Gastrocnemius medialis (tissue), 4 donors: Measurements from ENCODE around the gene MS4A10. TPM values are rescaled to one million over a fixed set of nuclear protein-coding genes. Genes with fewer than 3 reads are reported as not detected.

ENCODE experiments used
- ATAC-seq, 2 donors: fragments of 150-250 bp; one replicate each; pipeline ENCODE4 v1.9.1; 2016
- DNase-seq, 2 donors: peaks; one replicate each; pipeline ENCODE4 v3.0.0-alpha.2; 2019
- H3K27ac ChIP-seq, 4 donors: fragments of 200-600 bp; sonication (generic); 1 replicate in 1 of 4; 2 replicates in 3 of 4; pipeline ENCODE4 v1.5.1; 2016 to 2018; ENCODE audit warnings: mild to moderate bottlenecking in 2 of 4, moderate library complexity in 1 of 4
- H3K27me3 ChIP-seq, 3 donors: fragments of 200-600 bp; sonication (generic) in 2 of 3; 1 replicate in 1 of 3; 2 replicates in 2 of 3; pipeline versions ENCODE4 v1.5.1 to v1.6.0; 2016 to 2019; ENCODE audit warnings: mild to moderate bottlenecking in 1 of 3, moderate library complexity in 1 of 3
- H3K36me3 ChIP-seq, 2 donors: fragments of 200-600 bp; sonication (generic) in 1 of 2; one replicate each; pipeline ENCODE4 v1.5.1; 2017 to 2018
- H3K4me1 ChIP-seq, 2 donors: fragments of 200-600 bp; sonication (generic) in 1 of 2; one replicate each; pipeline ENCODE4 v1.5.1; 2016 to 2017; ENCODE audit warnings: mild to moderate bottlenecking in 2 of 2
- H3K4me3 ChIP-seq, 4 donors: fragments of 200-600 bp; sonication (generic) in 3 of 4; 1 replicate in 1 of 4; 2 replicates in 3 of 4; pipeline ENCODE4 v1.5.1; 2016 to 2019; ENCODE audit warnings: mild to moderate bottlenecking in 2 of 4
- H3K9me3 ChIP-seq, 3 donors: fragments of 200-600 bp; sonication (generic) in 2 of 3; 1 replicate in 1 of 3; 2 replicates in 2 of 3; pipeline ENCODE4 v1.5.1; 2016 to 2019
- POLR2A ChIP-seq, 2 donors: fragments of 450-650 bp; IDR thresholded peaks; one replicate each; pipeline ENCODE4 v1.6.1; 2017; ENCODE audit warnings: antibody characterized with exemption in 2 of 2, mild to moderate bottlenecking in 2 of 2, moderate library complexity in 2 of 2
- in situ Hi-C, 4 donors: fragments of 200-750 bp; cut with MboI; loops; one replicate each; pipeline versions ENCODE4 v1.15.0 to v1.8.0; 2017; ENCODE audit warnings: low sequenced_read_pairs in 4 of 4
- intact Hi-C: fragments of 100-400 bp; cut with DNase I; formaldehyde crosslinking; loops from one replicate; pipeline ENCODE4 v1.15.1; 2023; ENCODE audit warnings: low total_unique reads
- total RNA-seq, 4 donors: library from RNA; depleted of rRNA; stranded (reverse); fragments of >200 nt; gene quantifications; one replicate each; pipeline versions ENCODE4 v1.1.0 to v1.2.3, GENCODE V29; 2016
- TF ChIP-seq, protein P1 (sequence below), 5 experiments: fragments of 450-650 bp in 3 of 5; fragments of 200-600 bp in 2 of 5; sonication (generic) in 2 of 5; IDR thresholded peaks in 4 of 5; conservative IDR thresholded peaks in 1 of 5; 1 replicate in 4 of 5; 2 replicates in 1 of 5; pipeline ENCODE4 v1.5.1; 2016 to 2019; ENCODE audit warnings: antibody characterized with exemption in 5 of 5, mild to moderate bottlenecking in 3 of 5, moderate library complexity in 3 of 5

The MS4A10 gene
- total RNA-seq, 4 donors from 2014 or later: not detected

DNA sequence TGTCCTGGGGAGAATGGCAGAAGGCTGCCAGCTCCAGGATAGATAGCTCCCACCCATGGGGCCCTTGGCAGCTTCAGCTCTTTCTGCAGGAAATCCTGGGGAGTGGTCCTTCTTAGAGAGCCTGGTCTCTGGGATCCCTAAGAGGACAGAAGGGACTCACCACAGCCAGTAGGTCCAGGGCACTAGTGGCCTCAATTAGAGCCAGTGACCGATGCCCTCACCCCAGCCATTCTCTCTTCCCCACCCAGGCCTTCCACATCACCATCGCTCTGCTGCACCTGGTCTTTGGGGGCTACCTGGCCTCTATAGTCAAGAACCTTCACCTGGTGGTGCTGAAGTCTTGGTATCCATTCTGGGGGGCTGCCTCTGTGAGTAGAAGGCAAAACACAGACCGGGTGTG lies 5.6 kb downstream of the MS4A10 start:
- no peak for DNase-seq
- Histone ChIP-seq H3K9me3 (no peaks in the 10 kb centered on the region), H3K27ac (no peak overlapping the region), H3K4me3 (no peak overlapping the region), H3K4me1 (no peaks in the 10 kb centered on the region), H3K36me3 (no peaks in the 10 kb centered on the region), H3K27me3 (no peaks in the 10 kb centered on the region)
- in situ Hi-C loops: no loop called here
- TF ChIP-seq POLR2A (IDR thresholded peaks at IDR 0.05): no peak
- TF ChIP-seq, protein P1, sequence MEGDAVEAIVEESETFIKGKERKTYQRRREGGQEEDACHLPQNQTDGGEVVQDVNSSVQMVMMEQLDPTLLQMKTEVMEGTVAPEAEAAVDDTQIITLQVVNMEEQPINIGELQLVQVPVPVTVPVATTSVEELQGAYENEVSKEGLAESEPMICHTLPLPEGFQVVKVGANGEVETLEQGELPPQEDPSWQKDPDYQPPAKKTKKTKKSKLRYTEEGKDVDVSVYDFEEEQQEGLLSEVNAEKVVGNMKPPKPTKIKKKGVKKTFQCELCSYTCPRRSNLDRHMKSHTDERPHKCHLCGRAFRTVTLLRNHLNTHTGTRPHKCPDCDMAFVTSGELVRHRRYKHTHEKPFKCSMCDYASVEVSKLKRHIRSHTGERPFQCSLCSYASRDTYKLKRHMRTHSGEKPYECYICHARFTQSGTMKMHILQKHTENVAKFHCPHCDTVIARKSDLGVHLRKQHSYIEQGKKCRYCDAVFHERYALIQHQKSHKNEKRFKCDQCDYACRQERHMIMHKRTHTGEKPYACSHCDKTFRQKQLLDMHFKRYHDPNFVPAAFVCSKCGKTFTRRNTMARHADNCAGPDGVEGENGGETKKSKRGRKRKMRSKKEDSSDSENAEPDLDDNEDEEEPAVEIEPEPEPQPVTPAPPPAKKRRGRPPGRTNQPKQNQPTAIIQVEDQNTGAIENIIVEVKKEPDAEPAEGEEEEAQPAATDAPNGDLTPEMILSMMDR (IDR thresholded peaks at IDR 0.05 in 4 of 5, conservative IDR thresholded peaks at IDR 0.05 in 1 of 5): no peak
- no peak for ATAC-seq
- intact Hi-C loops: no loop called here

DNA sequence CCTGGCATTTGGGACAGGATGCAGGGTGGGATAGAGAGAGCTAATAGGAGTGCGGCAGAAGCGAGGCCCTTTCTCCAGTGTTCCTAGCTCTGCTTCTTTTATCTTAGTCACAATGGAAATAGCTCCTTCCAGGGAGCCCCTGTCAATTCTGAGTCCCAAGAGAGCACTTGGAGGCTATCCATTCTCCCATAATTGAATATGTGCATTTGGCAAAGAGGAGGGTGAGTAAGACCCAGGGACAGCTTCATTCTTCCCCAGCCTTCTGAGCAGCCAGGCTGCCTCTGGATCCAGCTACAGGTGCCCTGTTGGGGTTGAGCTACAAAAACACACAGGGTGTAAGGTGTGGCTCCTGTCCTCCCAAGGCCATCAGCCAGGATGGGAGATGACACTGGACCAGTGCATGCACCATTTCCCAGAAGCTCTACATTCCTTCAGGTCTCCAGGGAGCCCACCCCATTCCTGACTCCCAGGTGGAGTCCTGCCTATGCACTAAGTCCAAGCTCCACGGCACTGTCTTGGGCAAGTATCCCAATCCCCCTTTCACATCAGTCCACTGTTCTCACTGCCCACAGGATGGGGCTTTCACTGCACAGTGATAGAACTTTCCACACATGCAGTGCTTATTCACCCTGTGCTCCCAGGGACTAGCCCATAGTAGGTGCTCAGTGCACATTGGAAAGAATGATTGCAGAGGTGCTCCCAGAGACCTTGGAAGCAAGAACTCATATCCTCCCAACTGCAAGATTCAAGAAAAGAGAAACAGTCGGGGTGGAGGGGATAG lies 6.2 kb downstream of the MS4A10 start:
- H3K36me3 ChIP-seq: no peaks in the 10 kb centered on the region

DNA sequence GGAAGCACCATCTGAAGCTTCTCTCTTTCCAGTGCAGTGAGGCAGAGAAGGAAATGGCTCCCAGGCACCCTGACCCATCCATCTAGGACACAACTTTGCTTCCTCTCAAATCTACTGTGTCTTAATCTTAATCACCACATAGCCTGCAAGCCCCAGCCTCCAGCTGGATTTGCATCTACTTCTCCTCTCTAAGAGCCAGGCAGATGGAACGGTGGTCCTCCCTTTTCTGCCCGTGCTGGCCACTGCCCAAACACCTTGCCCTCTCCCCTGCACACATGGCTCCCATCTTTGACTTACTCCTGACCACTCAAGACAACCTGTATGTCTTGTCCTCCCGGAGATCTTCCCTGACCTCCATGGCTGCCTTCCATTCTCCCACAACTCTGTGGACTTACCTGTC lies 7.4 kb downstream of the MS4A10 start:
- TF ChIP-seq, protein P1 (IDR thresholded peaks at IDR 0.05 in 4 of 5, conservative IDR thresholded peaks at IDR 0.05 in 1 of 5): no peak
- TF ChIP-seq POLR2A (IDR thresholded peaks at IDR 0.05): no peak
- DNase-seq: no peak
- Histone ChIP-seq H3K36me3 (no peaks in the 10 kb centered on the region), H3K4me3 (no peak overlapping the region), H3K27me3 (no peaks in the 10 kb centered on the region), H3K27ac (no peak overlapping the region), H3K9me3 (no peaks in the 10 kb centered on the region), H3K4me1 (no peaks in the 10 kb centered on the region)
- intact Hi-C loops: no loop called here
- in situ Hi-C loops: no loop called here
- no peak for ATAC-seq

More for the DNA sequence above, 6.2 kb downstream of the MS4A10 start:
- TF ChIP-seq, protein P1 (IDR thresholded peaks at IDR 0.05 in 4 of 5, conservative IDR thresholded peaks at IDR 0.05 in 1 of 5): no peak
- intact Hi-C loops: no loop called here
- Histone ChIP-seq H3K27me3 (no peaks in the 10 kb centered on the region), H3K4me1 (no peaks in the 10 kb centered on the region), H3K4me3 (no peak overlapping the region), H3K27ac (no peak overlapping the region), H3K9me3 (no peaks in the 10 kb centered on the region)
- ATAC-seq: no peak
- in situ Hi-C loops: no loop called here
- DNase-seq: no peak

DNA sequence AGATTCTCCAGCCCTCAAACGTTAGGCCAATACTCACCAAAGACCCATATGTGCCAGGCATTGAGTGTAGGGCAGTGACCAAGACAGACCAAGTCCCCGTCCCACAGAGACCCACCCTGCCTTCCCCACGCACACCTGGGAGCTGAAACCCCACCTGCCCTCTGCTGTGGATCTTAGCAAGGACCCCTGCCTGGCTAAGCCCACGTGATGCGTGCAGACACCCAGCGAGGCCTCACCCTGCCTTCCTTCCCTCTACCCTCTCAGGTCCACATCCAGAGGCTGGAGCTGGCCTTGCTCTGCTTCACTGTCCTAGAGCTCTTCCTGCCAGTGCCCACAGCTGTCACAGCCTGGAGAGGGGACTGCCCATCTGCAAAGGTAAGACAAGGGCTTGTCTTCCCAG lies 10.2 kb downstream of the MS4A10 start:
- Histone ChIP-seq H3K36me3 (no peaks in the 10 kb centered on the region), H3K4me1 (no peaks in the 10 kb centered on the region), H3K27me3 (no peaks in the 10 kb centered on the region), H3K9me3 (no peaks in the 10 kb centered on the region), H3K4me3 (no peak overlapping the region), H3K27ac (no peak overlapping the region)
- no peak for ATAC-seq
- in situ Hi-C loops: no loop called here
- DNase-seq: no peak
- TF ChIP-seq, protein P1 (IDR thresholded peaks at IDR 0.05 in 4 of 5, conservative IDR thresholded peaks at IDR 0.05 in 1 of 5): no peak
- TF ChIP-seq POLR2A (IDR thresholded peaks at IDR 0.05): no peak
- intact Hi-C loops: no loop called here
